GM21526 (cell line): ENCODE measurements around the gene RALB.
"Not testable (repeated sequence)": the region's sequence is repeated elsewhere in the genome, so short reads cannot be mapped to it uniquely, and the experiment has no call there.

Experiments
- ATAC-seq: cut with Tn5 transposase; IDR thresholded peaks from one replicate; pipeline ENCODE4 v1.9.1; 2021; ENCODE audit warnings: moderate library complexity; ENCODE audit not compliant: unreplicated experiment, low FRiP score

RALB gene

GRCh38 chr2:120313695-120314615 lies 61.3 kb downstream of the RALB start:
- no peak for ATAC-seq

GRCh38 chr2:120314690-120315366 lies 62.2 kb downstream of the RALB start:
- ATAC-seq = no peak

GRCh38 chr2:120315367-120316033 lies 62.8 kb downstream of the RALB start:
- no peak for ATAC-seq

GRCh38 chr2:120316071-120316470 lies 63.4 kb downstream of the RALB start:
- ATAC-seq = no peak

GRCh38 chr2:120316528-120317179 lies 64.0 kb downstream of the RALB start:
- ATAC-seq = no peak

GRCh38 chr2:120317180-120317533 lies 64.5 kb downstream of the RALB start:
- no peak for ATAC-seq

GRCh38 chr2:120317916-120318315 lies 65.3 kb downstream of the RALB start:
- no peak for ATAC-seq

GRCh38 chr2:120318626-120319025 lies 66.0 kb downstream of the RALB start:
- no peak for ATAC-seq

GRCh38 chr2:120319123-120319522 lies 66.5 kb downstream of the RALB start:
- no peak for ATAC-seq

GRCh38 chr2:120319686-120320317 lies 67.2 kb downstream of the RALB start:
- no peak for ATAC-seq

GRCh38 chr2:120320318-120320851 lies 67.7 kb downstream of the RALB start:
- ATAC-seq = no peak

- not testable (repeated sequence) for ATAC-seq
These were observed 68.4 kb downstream of the RALB start for GRCh38 chr2:120320887-120321556.

- ATAC-seq = no peak
These were observed 69.2 kb downstream of the RALB start for GRCh38 chr2:120321721-120322284.

GRCh38 chr2:120322329-120322728 lies 69.7 kb downstream of the RALB start:
- ATAC-seq = no peak

GRCh38 chr2:120323214-120323613 lies 70.6 kb downstream of the RALB start:
- ATAC-seq = no peak

- no peak for ATAC-seq
These were observed 71.3 kb downstream of the RALB start for GRCh38 chr2:120323807-120324399.

GRCh38 chr2:120324933-120325332 lies 72.3 kb downstream of the RALB start:
- ATAC-seq = no peak

- no peak for ATAC-seq
These were observed 73.4 kb downstream of the RALB start for GRCh38 chr2:120326066-120326465.
